A673 (cell line): ENCODE data around the gene PHF2.

Experiments used
- EZH2 ChIP-seq: fragments of 200-600 bp; sonication (generic); IDR thresholded peaks from 2 replicates; pipeline ENCODE4 v1.6.1; 2017; ENCODE audit warnings: borderline replicate concordance, low read depth, mild to moderate bottlenecking, mixed read lengths, antibody characterized with exemption, low read length; ENCODE audit not compliant: poor library complexity, severe bottlenecking
- TF ChIP-seq, protein P1 (sequence below): fragments of 300-800, 200-600 bp; sonication (generic); conservative IDR thresholded peaks from 2 replicates; pipeline ENCODE4 v1.5.1; 2017; ENCODE audit warnings: low read depth, mild to moderate bottlenecking, antibody characterized with exemption, low read length, moderate library complexity, mixed read lengths

DNA sequence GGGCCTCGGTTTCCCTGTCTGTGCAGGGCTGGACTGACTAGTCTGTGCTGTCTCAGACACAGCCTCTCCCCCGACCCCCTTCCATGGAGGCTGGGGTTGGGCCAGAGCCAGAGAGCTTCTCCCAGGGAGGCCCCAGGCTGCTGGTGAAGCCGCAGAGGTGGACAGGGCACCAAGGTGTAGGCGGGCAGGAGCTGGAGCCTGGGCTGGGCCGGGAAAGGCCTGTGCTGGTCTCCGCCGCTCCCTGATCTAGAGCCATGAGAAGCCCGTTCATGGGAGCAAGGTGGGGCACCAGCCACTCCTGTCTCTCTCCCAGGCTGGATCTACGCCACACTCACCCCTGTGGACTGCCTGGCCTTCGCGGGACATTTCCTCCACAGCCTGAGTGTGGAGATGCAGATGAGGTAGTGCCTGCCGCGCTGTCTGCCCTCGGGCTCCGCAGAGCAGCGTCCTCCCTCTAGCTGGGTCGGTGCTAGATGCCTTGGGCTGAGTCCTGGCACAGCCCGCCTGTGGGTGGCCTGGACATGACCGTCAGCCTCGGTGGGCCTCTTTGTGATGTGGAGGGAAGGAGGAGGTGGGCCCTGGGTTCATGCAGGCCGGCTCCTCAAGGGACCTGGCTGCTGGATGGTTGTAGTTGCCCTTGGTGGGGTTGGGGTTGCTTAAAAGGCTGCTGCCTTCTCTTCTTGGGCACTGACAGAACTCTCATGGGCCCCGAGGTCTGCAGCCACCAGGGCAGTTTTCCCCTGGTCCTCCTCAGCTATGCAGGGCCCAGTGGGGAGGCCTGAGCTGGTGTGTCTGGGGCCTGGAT is 79.4 kb downstream of the PHF2 start:
- TF ChIP-seq, protein P1, sequence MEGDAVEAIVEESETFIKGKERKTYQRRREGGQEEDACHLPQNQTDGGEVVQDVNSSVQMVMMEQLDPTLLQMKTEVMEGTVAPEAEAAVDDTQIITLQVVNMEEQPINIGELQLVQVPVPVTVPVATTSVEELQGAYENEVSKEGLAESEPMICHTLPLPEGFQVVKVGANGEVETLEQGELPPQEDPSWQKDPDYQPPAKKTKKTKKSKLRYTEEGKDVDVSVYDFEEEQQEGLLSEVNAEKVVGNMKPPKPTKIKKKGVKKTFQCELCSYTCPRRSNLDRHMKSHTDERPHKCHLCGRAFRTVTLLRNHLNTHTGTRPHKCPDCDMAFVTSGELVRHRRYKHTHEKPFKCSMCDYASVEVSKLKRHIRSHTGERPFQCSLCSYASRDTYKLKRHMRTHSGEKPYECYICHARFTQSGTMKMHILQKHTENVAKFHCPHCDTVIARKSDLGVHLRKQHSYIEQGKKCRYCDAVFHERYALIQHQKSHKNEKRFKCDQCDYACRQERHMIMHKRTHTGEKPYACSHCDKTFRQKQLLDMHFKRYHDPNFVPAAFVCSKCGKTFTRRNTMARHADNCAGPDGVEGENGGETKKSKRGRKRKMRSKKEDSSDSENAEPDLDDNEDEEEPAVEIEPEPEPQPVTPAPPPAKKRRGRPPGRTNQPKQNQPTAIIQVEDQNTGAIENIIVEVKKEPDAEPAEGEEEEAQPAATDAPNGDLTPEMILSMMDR = no peak
- TF ChIP-seq EZH2 = no peak
